IMR-90 (cell line): ENCODE data around the gene COL23A1. TPM values are rescaled to one million over a fixed set of nuclear protein-coding genes. Genes with fewer than 3 reads are reported as not detected.

Experiments
- ATAC-seq: fragments of 200-7000 bp; cut with Tn5 transposase; 2 replicates; pipeline ENCODE4 v1.9.1; 2020; ENCODE audit warnings: low read depth, mild to moderate bottlenecking, moderate library complexity
- BruUV-seq: library from RNA; stranded (reverse); fragments of 400-500 nt; replicated peaks from 2 replicates; lab custom pipeline; 2021; lab: Mats Ljungman, UMichigan
- CTCF ChIA-PET: fragments of 300-600 bp; formaldehyde crosslinking; extraction: SDS; loops from one replicate; lab custom pipeline; 2021; ENCODE audit warnings: antibody characterized with exemption; lab: Yijun Ruan, JAX
- POLR2A ChIA-PET: fragments of 300-600 bp; sonication (Branson Sonifier 250); formaldehyde crosslinking; loops from one replicate; lab custom pipeline; 2022; ENCODE audit warnings: antibody characterized with exemption; ENCODE audit not compliant: unreplicated experiment; lab: Charles Lee
- DNase-seq: peaks from one replicate; pipeline ENCODE4 v3.0.0; 2013
- H2AFZ ChIP-seq: replicated peaks from 2 replicates; pipeline ENCODE3; 2013; ENCODE audit warnings: low read length, mild to moderate bottlenecking; ENCODE audit not compliant: poor library complexity
- H2AK5ac ChIP-seq: 2 replicates; pipeline ENCODE4 v1.6.1; 2013; ENCODE audit warnings: low read depth, low read length, inconsistent platforms
- H2AK9ac ChIP-seq: replicated peaks from 2 replicates; pipeline ENCODE3; 2013; ENCODE audit warnings: mild to moderate bottlenecking, low read depth, low read length, moderate library complexity; ENCODE audit not compliant: poor library complexity
- H2BK120ac ChIP-seq: 2 replicates; pipeline ENCODE4 v1.6.1; 2013; ENCODE audit warnings: low read depth, low read length, inconsistent platforms
- H2BK15ac ChIP-seq: 3 replicates; pipeline ENCODE4 v1.6.1; 2013; ENCODE audit warnings: low read depth, low read length, inconsistent platforms
- H2BK20ac ChIP-seq: 2 replicates; pipeline ENCODE4 v1.6.1; 2013; ENCODE audit warnings: low read depth, mild to moderate bottlenecking, inconsistent platforms, low read length, moderate library complexity
- H2BK5ac ChIP-seq: 2 replicates; pipeline ENCODE4 v1.6.1; 2013; ENCODE audit warnings: mild to moderate bottlenecking, low read depth, low read length, inconsistent platforms; ENCODE audit not compliant: poor library complexity, severe bottlenecking
- H3K14ac ChIP-seq: replicated peaks from 2 replicates; pipeline ENCODE4 v1.6.1; 2013; ENCODE audit warnings: low read depth, low read length, inconsistent platforms
- H3K18ac ChIP-seq: 2 replicates; pipeline ENCODE4 v1.6.1; 2013; ENCODE audit warnings: low read depth, low read length, control low read depth
- H3K23ac ChIP-seq: 2 replicates; pipeline ENCODE4 v1.6.1; 2013; ENCODE audit warnings: low read depth, low read length, inconsistent platforms
- H3K27ac ChIP-seq: 2 replicates; pipeline ENCODE4 v1.5.1; 2013; ENCODE audit warnings: mild to moderate bottlenecking, control low read depth, low read length; ENCODE audit not compliant: insufficient read depth
- H3K27me3 ChIP-seq: 2 replicates; pipeline ENCODE4 v1.6.1; 2013; ENCODE audit warnings: low read length; ENCODE audit not compliant: control insufficient read depth, insufficient read depth
- H3K36me3 ChIP-seq: 2 replicates; pipeline ENCODE4 v1.6.1; 2013; ENCODE audit warnings: low read length, mixed read lengths; ENCODE audit not compliant: control insufficient read depth, insufficient read depth
- H3K4ac ChIP-seq: 2 replicates; pipeline ENCODE4 v1.6.1; 2013; ENCODE audit warnings: low read depth, low read length, inconsistent platforms
- H3K4me1 ChIP-seq: 2 replicates; pipeline ENCODE4 v1.6.1; 2013; ENCODE audit warnings: low read length, mixed read lengths; ENCODE audit not compliant: control insufficient read depth, insufficient read depth
- H3K4me2 ChIP-seq: 2 replicates; pipeline ENCODE4 v1.6.1; 2013; ENCODE audit warnings: low read depth, mild to moderate bottlenecking, control low read depth, low read length, moderate library complexity
- H3K4me3 ChIP-seq: 2 replicates; pipeline ENCODE4 v1.5.1; 2013; ENCODE audit warnings: low read depth, mild to moderate bottlenecking, control low read depth, low read length, moderate library complexity; ENCODE audit not compliant: insufficient read depth
- H3K56ac ChIP-seq: 2 replicates; pipeline ENCODE4 v1.6.1; 2013; ENCODE audit warnings: low read length, inconsistent platforms; ENCODE audit not compliant: insufficient read depth; ENCODE audit errors: extremely low read depth
- H3K79me1 ChIP-seq, 2 experiments: 2 replicates each; pipeline ENCODE4 v1.6.1; 2013; ENCODE audit warnings: low read length in 2 of 2, inconsistent platforms in 1 of 2, low read depth in 1 of 2
- H3K9ac ChIP-seq: 2 replicates; pipeline ENCODE4 v1.6.1; 2013; ENCODE audit warnings: low read depth, low read length, control low read depth
- H3K9me1 ChIP-seq: 2 replicates; pipeline ENCODE4 v1.6.1; 2013; ENCODE audit warnings: low read length, inconsistent platforms; ENCODE audit not compliant: insufficient read depth
- H3K9me3 ChIP-seq: 2 replicates; pipeline ENCODE4 v1.6.1; 2013; ENCODE audit warnings: low read length; ENCODE audit not compliant: control insufficient read depth, insufficient read depth
- H4K20me1 ChIP-seq: 2 replicates; pipeline ENCODE4 v1.6.1; 2013; ENCODE audit warnings: low read length, inconsistent platforms; ENCODE audit not compliant: insufficient read depth
- H4K5ac ChIP-seq: 2 replicates; pipeline ENCODE4 v1.6.1; 2013; ENCODE audit warnings: mild to moderate bottlenecking, low read depth, low read length, control low read depth
- H4K8ac ChIP-seq, 2 experiments: 2 replicates each; pipeline ENCODE4 v1.6.1; 2013; ENCODE audit warnings: low read depth in 2 of 2, low read length in 2 of 2, control low read depth in 1 of 2, inconsistent platforms in 1 of 2
- H4K91ac ChIP-seq: 2 replicates; pipeline ENCODE4 v1.6.1; 2013; ENCODE audit warnings: low read depth, low read length, inconsistent platforms; ENCODE audit not compliant: insufficient read depth
- RAD21 ChIP-seq: IDR thresholded peaks from 2 replicates; pipeline ENCODE4 v1.6.1; 2012; ENCODE audit warnings: low read length, improper control_type of control experiment
- RCOR1 ChIP-seq: IDR thresholded peaks from 2 replicates; pipeline ENCODE4 v1.6.1; 2012; ENCODE audit warnings: mild to moderate bottlenecking, low read length, improper control_type of control experiment; ENCODE audit not compliant: insufficient replicate concordance
- WGBS, 2 experiments: methylation state at CpG; one replicate each; pipeline versions ENCODE4 v1.1.5 to v1.1.7; 2013; ENCODE audit warnings: missing lambda C conversion rate in 2 of 2; ENCODE audit not compliant: insufficient read length in 1 of 2; ENCODE audit errors: extremely low coverage in 2 of 2; 5-methylcytosine and 5-hydroxymethylcytosine counted together
- dilution Hi-C: fragments of 300-500 bp; cut with HindIII; formaldehyde crosslinking; loops from one replicate; pipeline ENCODE4 v1.14.3; 2018; ENCODE audit warnings: low sequenced_read_pairs; ENCODE audit not compliant: unreplicated experiment
- in situ Hi-C: fragments of 300-500 bp; cut with MboI; formaldehyde crosslinking; loops from 3 replicates; pipeline ENCODE4 v1.14.3; 2019; ENCODE audit warnings: low sequenced_read_pairs, inconsistent platforms, mixed read lengths
- intact Hi-C: fragments of 100-400 bp; cut with micrococcal nuclease; formaldehyde crosslinking; loops from 2 replicates; pipeline ENCODE4 v1.10.0; 2022
- polyA plus RNA-seq, 3 experiments: library from polyadenylated mRNA; depleted of rRNA; stranded (reverse); fragments of >200 nt; gene quantifications; 2 replicates each; pipeline ENCODE4 v1.2.3, GENCODE V29; 2012; ENCODE audit warnings: low replicate concordance in 1 of 3
- total RNA-seq: library from RNA; depleted of rRNA; stranded (reverse); fragments of >200 nt; gene quantifications from 2 replicates; pipeline ENCODE4 v1.2.3, GENCODE V29; 2012
- TF ChIP-seq, protein P1 (sequence below): fragments of 150-350 bp; IDR thresholded peaks from 2 replicates; pipeline ENCODE4 v1.6.1; 2017; ENCODE audit warnings: mild to moderate bottlenecking, antibody characterized with exemption, low read length, low read depth

The COL23A1 gene
- total and polyA plus RNA-seq, 2 of the 4 experiments (the other 2 are of a cell fraction), result not detected

DNA sequence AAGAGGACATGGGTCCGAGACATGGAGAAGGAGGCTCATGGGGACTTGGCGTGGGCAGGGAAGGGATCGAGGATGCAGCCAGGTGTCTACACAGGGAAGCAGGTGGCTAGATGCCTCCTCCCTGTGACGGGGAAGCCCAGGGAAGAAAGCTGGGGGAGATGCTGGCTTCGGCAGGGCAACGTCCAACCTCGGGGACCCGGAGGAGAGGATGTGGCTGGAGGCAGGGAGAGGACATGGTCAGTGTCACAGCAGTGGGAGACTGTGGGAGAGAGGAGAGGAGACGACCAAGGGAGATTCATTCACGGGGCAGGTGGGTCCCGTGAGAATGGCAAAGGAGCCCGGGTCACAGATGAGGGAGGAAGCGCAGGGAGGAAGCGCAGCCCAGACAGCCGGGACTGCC lies 284.4 kb downstream of the COL23A1 start:
- no peak overlapping the region for H2BK5ac ChIP-seq
- no peaks in the 10 kb centered on the region for H3K79me1 ChIP-seq
- H3K4me2 ChIP-seq, result no peak overlapping the region
- ChIA-PET POLR2A (no interaction called here), CTCF (no interaction called here)
- H3K27me3 ChIP-seq, result no peaks in the 10 kb centered on the region
- H3K27ac ChIP-seq, result no peak overlapping the region
- H4K20me1 ChIP-seq, result no peaks in the 10 kb centered on the region
- H3K9me1 ChIP-seq, result no peaks in the 10 kb centered on the region
- H3K23ac ChIP-seq, result no peak overlapping the region
- dilution Hi-C loops (no loop called here), intact Hi-C loops (no loop called here), in situ Hi-C loops (no loop called here)
- no peak overlapping the region for H2AK9ac ChIP-seq
- no peak overlapping the region for H3K56ac ChIP-seq
- DNase-seq (no peak), ATAC-seq (no peak)
- H2AFZ ChIP-seq, result no peak overlapping the region
- H4K91ac ChIP-seq, result no peak overlapping the region
- no peak overlapping the region for H3K18ac ChIP-seq
- H3K4me1 ChIP-seq, result no peaks in the 10 kb centered on the region
- H2AK5ac ChIP-seq, result no peak overlapping the region
- no peak overlapping the region for H3K4me3 ChIP-seq
- H3K4ac ChIP-seq, result no peak overlapping the region
- no peaks in the 10 kb centered on the region for H3K36me3 ChIP-seq
- no peak overlapping the region for H2BK15ac ChIP-seq
- no peak overlapping the region for H2BK120ac ChIP-seq
- TF ChIP-seq, protein P1, sequence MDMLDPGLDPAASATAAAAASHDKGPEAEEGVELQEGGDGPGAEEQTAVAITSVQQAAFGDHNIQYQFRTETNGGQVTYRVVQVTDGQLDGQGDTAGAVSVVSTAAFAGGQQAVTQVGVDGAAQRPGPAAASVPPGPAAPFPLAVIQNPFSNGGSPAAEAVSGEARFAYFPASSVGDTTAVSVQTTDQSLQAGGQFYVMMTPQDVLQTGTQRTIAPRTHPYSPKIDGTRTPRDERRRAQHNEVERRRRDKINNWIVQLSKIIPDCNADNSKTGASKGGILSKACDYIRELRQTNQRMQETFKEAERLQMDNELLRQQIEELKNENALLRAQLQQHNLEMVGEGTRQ, result no peak
- TF ChIP-seq RAD21, result no peak
- no peak for TF ChIP-seq RCOR1
- no peak overlapping the region for H4K5ac ChIP-seq
- peaks cover 15% of the 10 kb centered on the region for H3K9me3 ChIP-seq
- H3K14ac ChIP-seq, result no peak overlapping the region
- BruUV-seq, result no TSS peak
- WGBS, 2 experiments, result 80% methylated on average over 12 of the region's 15 CpGs; no CpG with 5 or more reads in 1 of the 2 experiments
- H3K9ac ChIP-seq, result no peak overlapping the region
- H4K8ac ChIP-seq, result no peak overlapping the region
- no peak overlapping the region for H2BK20ac ChIP-seq
